Natural killer cell (primary cell): ENCODE measurements around the gene SLC38A5. TPM values are rescaled to one million over a fixed set of nuclear protein-coding genes. Genes with fewer than 3 reads are reported as not detected.
"Not testable (repeated sequence)": the region's sequence is repeated elsewhere in the genome, so short reads cannot be mapped to it uniquely, and the experiment has no call there.

Source experiments
- ATAC-seq, 3 donors: fragments of 150-1000 bp in 2 of 3; fragments of 200-7000 bp in 1 of 3; cut with Tn5 transposase; 1 replicate in 1 of 3; 2 replicates in 2 of 3; pipeline ENCODE4 v1.10.0; 2021; ENCODE audit warnings: mild to moderate bottlenecking in 2 of 3, moderate library complexity in 2 of 3
- DNase-seq, 2 donors: peaks; one replicate each; pipeline versions ENCODE4 v3.0.0 to v3.0.0-alpha.2; 2013 to 2021; ENCODE audit warnings: mixed read lengths in 1 of 2
- H3K27ac ChIP-seq: one replicate; pipeline ENCODE4 v1.5.1; 2013; ENCODE audit warnings: mild to moderate bottlenecking, low read length
- H3K27me3 ChIP-seq: one replicate; pipeline ENCODE4 v1.6.1; 2013; ENCODE audit warnings: low read length; ENCODE audit not compliant: control insufficient read depth, insufficient read depth
- H3K36me3 ChIP-seq: one replicate; pipeline ENCODE4 v1.6.1; 2013; ENCODE audit warnings: low read length; ENCODE audit not compliant: control insufficient read depth, insufficient read depth
- H3K4me1 ChIP-seq: one replicate; pipeline ENCODE4 v1.6.1; 2013; ENCODE audit warnings: low read length; ENCODE audit not compliant: control insufficient read depth, insufficient read depth
- H3K4me3 ChIP-seq: one replicate; pipeline ENCODE4 v1.5.1; 2013; ENCODE audit warnings: low read length
- H3K9me3 ChIP-seq: one replicate; pipeline ENCODE4 v1.6.1; 2013; ENCODE audit warnings: low read length; ENCODE audit not compliant: control insufficient read depth, insufficient read depth
- H3K27ac Mint-ChIP-seq, 2 donors: one replicate each; pipeline ENCODE4 v1.8.0; 2022; ENCODE audit warnings: mild to moderate bottlenecking in 2 of 2, mixed read lengths in 2 of 2, moderate library complexity in 1 of 2
- H3K27me3 Mint-ChIP-seq, 2 donors: one replicate each; pipeline ENCODE4 v1.8.0; 2022; ENCODE audit warnings: low read depth in 2 of 2, mixed read lengths in 2 of 2
- H3K36me3 Mint-ChIP-seq: one replicate; pipeline ENCODE4 v1.8.0; 2022; ENCODE audit warnings: mixed read lengths
- H3K4me1 Mint-ChIP-seq, 2 donors: one replicate each; pipeline ENCODE4 v1.8.0; 2022; ENCODE audit warnings: mixed read lengths in 2 of 2
- H3K4me3 Mint-ChIP-seq: one replicate; pipeline ENCODE4 v1.8.0; 2022; ENCODE audit warnings: mild to moderate bottlenecking, moderate library complexity, mixed read lengths
- H3K9me3 Mint-ChIP-seq, 2 donors: one replicate each; pipeline ENCODE4 v1.8.0; 2022; ENCODE audit warnings: mixed read lengths in 2 of 2
- WGBS: methylation state at CpG from one replicate; pipeline ENCODE4 v1.1.7; 2013; ENCODE audit warnings: missing lambda C conversion rate; ENCODE audit not compliant: insufficient coverage; 5-methylcytosine and 5-hydroxymethylcytosine counted together
- intact Hi-C: fragments of 100-400 bp; cut with micrococcal nuclease; formaldehyde crosslinking; loops from one replicate; pipeline ENCODE4 v1.14.2; 2022
- total RNA-seq, 4 donors: library from RNA; stranded (reverse); fragments of 120-200 nt in 1 of 4; gene quantifications; one replicate each; pipeline versions ENCODE4 v1.2.3 to v1.2.4, GENCODE V29; 2013 to 2022
- TF ChIP-seq, protein P1 (sequence below): fragments of 200-600 bp; IDR thresholded peaks from one replicate; pipeline ENCODE4 v1.8.0; 2022; ENCODE audit warnings: antibody characterized with exemption

The SLC38A5 gene
- total RNA-seq, 3 donors from 2014 or later (not counting 1 experiment from before 2014, with no cell fraction given), result 20.3 to 25.1 (median 24.7) TPM

DNA sequence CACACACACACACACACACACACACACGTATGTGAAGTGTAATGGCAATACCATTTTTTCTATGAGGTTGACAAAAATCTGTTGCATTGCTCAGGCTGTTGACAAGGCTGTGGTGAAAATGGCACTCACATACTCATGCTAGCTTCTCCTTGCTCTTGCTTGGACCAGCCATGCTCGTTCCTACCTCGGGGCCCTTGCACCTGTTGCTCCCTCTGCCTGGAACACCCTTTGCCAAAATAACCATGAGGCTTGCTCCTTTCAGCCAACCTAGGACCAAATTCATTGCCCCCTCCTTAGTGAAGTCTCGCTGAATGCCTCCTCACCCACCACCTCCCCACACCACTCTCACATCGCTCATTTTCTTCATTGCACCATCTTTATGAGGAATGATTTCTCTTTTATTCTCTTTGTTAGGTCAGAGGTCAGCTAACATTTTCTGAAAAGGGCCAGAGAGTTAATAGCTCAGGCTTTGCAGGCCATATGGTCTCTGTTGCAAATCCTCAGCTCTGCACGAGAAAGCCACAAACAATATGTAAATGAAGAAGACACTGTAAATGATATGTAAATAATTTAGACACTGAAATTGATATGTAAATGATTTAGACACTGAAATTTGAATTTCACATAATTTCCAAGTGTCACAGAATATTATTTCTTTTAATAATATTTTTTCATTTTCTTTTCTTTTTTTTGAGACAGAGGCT lies 13.3 kb downstream of the SLC38A5 start:
- H3K27ac ChIP-seq, result no peak overlapping the region
- ATAC-seq, result no peak
- no peaks in the 10 kb centered on the region for H3K27me3 Mint-ChIP-seq
- peaks cover 6% of the 10 kb centered on the region for H3K36me3 ChIP-seq
- H3K9me3 ChIP-seq, result no peaks in the 10 kb centered on the region
- no peaks in the 10 kb centered on the region for H3K27me3 ChIP-seq
- H3K27ac Mint-ChIP-seq, result no peak overlapping the region
- no peak overlapping the region for H3K4me3 ChIP-seq
- WGBS, result 100% methylated on average over 3 of the region's 6 CpGs
- TF ChIP-seq, protein P1, sequence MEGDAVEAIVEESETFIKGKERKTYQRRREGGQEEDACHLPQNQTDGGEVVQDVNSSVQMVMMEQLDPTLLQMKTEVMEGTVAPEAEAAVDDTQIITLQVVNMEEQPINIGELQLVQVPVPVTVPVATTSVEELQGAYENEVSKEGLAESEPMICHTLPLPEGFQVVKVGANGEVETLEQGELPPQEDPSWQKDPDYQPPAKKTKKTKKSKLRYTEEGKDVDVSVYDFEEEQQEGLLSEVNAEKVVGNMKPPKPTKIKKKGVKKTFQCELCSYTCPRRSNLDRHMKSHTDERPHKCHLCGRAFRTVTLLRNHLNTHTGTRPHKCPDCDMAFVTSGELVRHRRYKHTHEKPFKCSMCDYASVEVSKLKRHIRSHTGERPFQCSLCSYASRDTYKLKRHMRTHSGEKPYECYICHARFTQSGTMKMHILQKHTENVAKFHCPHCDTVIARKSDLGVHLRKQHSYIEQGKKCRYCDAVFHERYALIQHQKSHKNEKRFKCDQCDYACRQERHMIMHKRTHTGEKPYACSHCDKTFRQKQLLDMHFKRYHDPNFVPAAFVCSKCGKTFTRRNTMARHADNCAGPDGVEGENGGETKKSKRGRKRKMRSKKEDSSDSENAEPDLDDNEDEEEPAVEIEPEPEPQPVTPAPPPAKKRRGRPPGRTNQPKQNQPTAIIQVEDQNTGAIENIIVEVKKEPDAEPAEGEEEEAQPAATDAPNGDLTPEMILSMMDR, result no peak
- no peaks in the 10 kb centered on the region for H3K9me3 Mint-ChIP-seq
- intact Hi-C loops, result no loop called here
- H3K4me3 Mint-ChIP-seq, result no peak overlapping the region
- no peaks in the 10 kb centered on the region for H3K4me1 Mint-ChIP-seq
- no peaks in the 10 kb centered on the region for H3K36me3 Mint-ChIP-seq
- no peak for DNase-seq
- H3K4me1 ChIP-seq, result no peaks in the 10 kb centered on the region

DNA sequence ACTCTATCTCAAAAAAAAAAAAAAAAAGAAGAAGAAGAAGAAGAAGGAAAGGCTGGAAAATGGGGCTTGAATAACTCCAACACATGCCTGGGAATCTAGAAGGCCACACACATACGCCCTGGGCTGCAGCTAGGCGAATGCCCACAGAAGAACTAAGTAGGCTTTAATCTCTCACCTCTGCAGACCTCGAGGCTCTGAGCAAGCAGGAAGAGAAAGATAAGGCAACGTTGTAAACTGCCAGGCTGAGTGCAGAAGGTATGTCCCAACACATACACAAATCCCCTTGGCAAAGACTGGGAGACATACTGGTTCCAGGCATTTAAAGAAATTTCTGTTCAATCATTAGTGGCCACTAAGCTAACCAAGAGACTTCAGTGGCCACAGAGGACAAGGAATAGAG lies 18.4 kb downstream of the SLC38A5 start:
- H3K27me3 ChIP-seq, result no peaks in the 10 kb centered on the region
- no peaks in the 10 kb centered on the region for H3K9me3 Mint-ChIP-seq
- no peak overlapping the region for H3K27ac ChIP-seq
- WGBS, result 63% methylated on average over 3 of the region's 4 CpGs
- no peaks in the 10 kb centered on the region for H3K36me3 Mint-ChIP-seq
- H3K27me3 Mint-ChIP-seq, result no peaks in the 10 kb centered on the region
- H3K9me3 ChIP-seq, result no peaks in the 10 kb centered on the region
- H3K27ac Mint-ChIP-seq, result no peak overlapping the region
- no peaks in the 10 kb centered on the region for H3K4me1 Mint-ChIP-seq
- DNase-seq, result no peak
- intact Hi-C loops, result no loop called here
- TF ChIP-seq, protein P1, result no peak
- no peaks in the 10 kb centered on the region for H3K36me3 ChIP-seq
- no peak for ATAC-seq
- no peak overlapping the region for H3K4me3 ChIP-seq
- no peaks in the 10 kb centered on the region for H3K4me1 ChIP-seq
- H3K4me3 Mint-ChIP-seq, result no peak overlapping the region

DNA sequence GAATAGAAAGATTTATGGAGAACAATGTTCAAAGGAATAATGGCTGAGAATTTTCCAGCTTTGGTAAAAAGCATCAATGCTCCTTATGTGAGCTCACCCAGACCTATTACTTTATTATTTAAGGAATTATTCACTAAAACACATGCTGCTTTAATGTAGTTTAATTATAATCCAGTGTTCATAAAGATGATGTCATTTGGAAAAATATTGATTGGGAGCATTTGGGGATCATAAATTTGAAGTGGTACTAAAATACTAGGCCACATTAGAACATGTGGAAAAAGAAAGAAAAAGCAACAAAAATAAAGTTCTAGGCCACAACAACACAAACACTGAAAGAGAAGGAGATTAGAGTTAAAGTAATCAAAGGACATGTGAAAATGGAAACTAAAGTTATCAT lies 20.0 kb downstream of the SLC38A5 start:
- Histone ChIP-seq H3K36me3 (no peaks in the 10 kb centered on the region), H3K27me3 (no peaks in the 10 kb centered on the region), H3K4me3 (no peak overlapping the region), H3K4me1 (no peaks in the 10 kb centered on the region), H3K27ac (no peak overlapping the region), H3K9me3 (no peaks in the 10 kb centered on the region)
- no peak for DNase-seq
- H3K9me3 Mint-ChIP-seq, result no peaks in the 10 kb centered on the region
- H3K4me3 Mint-ChIP-seq, result no peak overlapping the region
- no peak for ATAC-seq
- peaks cover 0 to 6% of the 10 kb centered on the region in 2 donors for H3K27me3 Mint-ChIP-seq
- H3K27ac Mint-ChIP-seq, result no peak overlapping the region
- no peaks in the 10 kb centered on the region for H3K36me3 Mint-ChIP-seq
- intact Hi-C loops, result no loop called here
- H3K4me1 Mint-ChIP-seq, result no peaks in the 10 kb centered on the region
- TF ChIP-seq, protein P1, result no peak

DNA sequence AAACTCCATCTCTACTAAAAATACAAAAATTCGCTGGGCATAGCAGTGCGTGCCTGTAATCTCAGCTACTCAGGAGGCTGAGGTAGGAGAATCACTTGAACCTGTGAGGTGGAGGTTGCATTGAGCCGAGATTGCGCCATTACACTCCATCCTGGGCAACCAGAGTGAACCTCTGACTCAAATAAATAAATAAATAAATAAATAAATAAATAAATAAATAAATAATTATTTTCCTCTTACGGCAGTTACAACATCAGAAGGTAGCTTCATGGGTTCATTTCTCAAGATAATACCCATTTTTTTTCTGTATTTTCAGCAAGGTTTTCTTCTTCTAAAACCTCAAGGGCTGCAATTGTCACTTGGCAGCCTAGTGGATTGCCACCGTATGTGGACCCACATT lies 22.9 kb downstream of the SLC38A5 start:
- H3K4me1 Mint-ChIP-seq, intact Hi-C loops, DNase-seq, H3K27ac Mint-ChIP-seq, H3K27ac ChIP-seq, ATAC-seq, H3K4me3 Mint-ChIP-seq, H3K9me3 ChIP-seq, H3K27me3 ChIP-seq, H3K4me3 ChIP-seq, H3K4me1 ChIP-seq, H3K36me3 Mint-ChIP-seq, H3K9me3 Mint-ChIP-seq, H3K36me3 ChIP-seq: not testable (repeated sequence)
- WGBS, result 100% methylated on average over 1 of the region's 6 CpGs
- H3K27me3 Mint-ChIP-seq, result peaks cover 0 to 28% of the 10 kb centered on the region in 2 donors

DNA sequence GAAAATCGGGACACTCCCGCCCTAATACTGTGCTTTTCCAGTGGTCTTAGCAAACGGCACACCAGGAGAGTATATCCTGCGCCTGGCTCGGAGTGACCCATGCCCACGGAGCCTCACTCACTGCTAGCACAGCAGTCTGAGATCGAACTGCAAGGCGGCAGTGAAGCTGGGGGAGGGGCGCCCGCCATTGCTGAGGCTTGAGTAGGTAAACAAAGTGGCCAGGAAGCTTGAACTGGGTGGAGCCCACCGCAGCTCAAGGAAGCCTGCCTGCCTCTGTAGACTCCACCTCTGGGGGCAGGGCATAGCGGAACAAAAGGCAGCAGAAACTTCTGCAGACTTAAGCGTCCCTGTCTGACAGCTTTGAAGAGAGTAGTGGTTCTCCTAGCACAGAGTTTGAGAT lies 36.3 kb downstream of the SLC38A5 start:
- intact Hi-C loops, H3K9me3 Mint-ChIP-seq, H3K9me3 ChIP-seq, ATAC-seq, H3K4me1 ChIP-seq, H3K4me3 Mint-ChIP-seq, H3K4me1 Mint-ChIP-seq, H3K27me3 ChIP-seq, H3K27ac ChIP-seq, H3K27ac Mint-ChIP-seq, H3K36me3 ChIP-seq, DNase-seq, H3K4me3 ChIP-seq, H3K36me3 Mint-ChIP-seq: not testable (repeated sequence)
- H3K27me3 Mint-ChIP-seq, result peaks cover 11 to 20% of the 10 kb centered on the region in 2 donors
- WGBS, result 85% methylated on average over 13 of the region's 13 CpGs

DNA sequence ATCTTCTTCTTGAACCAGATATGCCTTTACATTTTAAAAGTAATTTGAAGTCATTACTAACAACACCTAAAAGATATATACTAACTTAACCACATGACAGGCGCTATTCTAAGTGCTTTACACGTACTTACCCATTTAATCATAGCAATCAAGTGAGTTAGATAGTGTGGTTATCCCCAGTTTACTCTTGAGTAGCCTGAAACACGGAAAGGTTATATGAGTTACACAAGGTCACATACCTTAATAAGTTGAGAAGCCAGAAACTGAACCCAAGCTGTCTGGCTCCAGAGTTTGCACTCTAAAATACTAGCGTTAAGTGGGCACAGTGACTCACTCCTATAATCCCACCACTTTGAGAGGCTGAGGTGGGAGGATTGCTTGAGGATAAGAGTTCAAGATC lies 39.9 kb downstream of the SLC38A5 start:
- H3K4me1 ChIP-seq, result not testable (repeated sequence)

More for the DNA sequence above, 39.9 kb downstream of the SLC38A5 start:
- H3K4me1 Mint-ChIP-seq, H3K36me3 ChIP-seq, H3K27ac ChIP-seq, H3K4me3 ChIP-seq, H3K4me3 Mint-ChIP-seq, ATAC-seq, H3K27ac Mint-ChIP-seq, intact Hi-C loops, H3K9me3 Mint-ChIP-seq, DNase-seq, H3K36me3 Mint-ChIP-seq, H3K9me3 ChIP-seq, H3K27me3 ChIP-seq: not testable (repeated sequence)
- 67% methylated on average over 1 of the region's 4 CpGs for WGBS
- H3K27me3 Mint-ChIP-seq, result peaks cover 5 to 19% of the 10 kb centered on the region in 2 donors
